WI38 (cell line): ENCODE results near the gene ZBTB7A.
"Not testable (repeated sequence)": the region's sequence is repeated elsewhere in the genome, so short reads cannot be mapped to it uniquely, and the experiment has no call there.

ENCODE experiments used
- H3K4me3 ChIP-seq: 2 replicates; pipeline ENCODE4 v1.5.1; 2011; ENCODE audit warnings: low read depth, mild to moderate bottlenecking, control low read depth, low read length
- TF ChIP-seq, protein P1 (sequence below): IDR thresholded peaks from 2 replicates; pipeline ENCODE4 v1.5.1; 2012; ENCODE audit warnings: low read depth, mild to moderate bottlenecking, control low read depth, low read length

ZBTB7A gene

DNA sequence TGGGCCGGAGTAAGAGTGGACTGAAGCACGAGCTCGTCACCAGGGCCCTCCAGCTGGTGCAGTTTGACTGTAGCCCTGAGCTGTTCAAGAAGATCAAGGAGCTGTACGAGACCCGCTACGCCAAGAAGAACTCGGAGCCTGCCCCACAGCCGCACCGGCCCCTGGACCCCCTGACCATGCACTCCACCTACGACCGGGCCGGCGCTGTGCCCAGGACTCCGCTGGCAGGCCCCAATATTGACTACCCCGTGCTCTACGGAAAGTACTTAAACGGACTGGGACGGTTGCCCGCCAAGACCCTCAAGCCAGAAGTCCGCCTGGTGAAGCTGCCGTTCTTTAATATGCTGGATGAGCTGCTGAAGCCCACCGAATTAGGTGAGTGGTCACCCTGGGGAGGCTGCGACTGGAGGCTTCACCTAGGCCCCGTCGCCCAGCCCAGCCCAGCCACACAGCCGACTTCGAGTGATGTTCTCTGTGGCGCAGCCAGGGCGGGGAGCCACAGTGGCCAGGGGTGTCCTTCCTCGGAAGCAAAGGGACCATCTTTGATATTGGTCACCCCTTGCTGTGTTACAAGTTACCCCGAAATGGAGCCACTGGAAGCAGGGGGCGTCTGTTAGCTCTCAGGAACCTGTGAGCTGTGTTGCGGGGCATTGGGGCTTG is 53.6 kb downstream of the ZBTB7A start:
- TF ChIP-seq, protein P1, sequence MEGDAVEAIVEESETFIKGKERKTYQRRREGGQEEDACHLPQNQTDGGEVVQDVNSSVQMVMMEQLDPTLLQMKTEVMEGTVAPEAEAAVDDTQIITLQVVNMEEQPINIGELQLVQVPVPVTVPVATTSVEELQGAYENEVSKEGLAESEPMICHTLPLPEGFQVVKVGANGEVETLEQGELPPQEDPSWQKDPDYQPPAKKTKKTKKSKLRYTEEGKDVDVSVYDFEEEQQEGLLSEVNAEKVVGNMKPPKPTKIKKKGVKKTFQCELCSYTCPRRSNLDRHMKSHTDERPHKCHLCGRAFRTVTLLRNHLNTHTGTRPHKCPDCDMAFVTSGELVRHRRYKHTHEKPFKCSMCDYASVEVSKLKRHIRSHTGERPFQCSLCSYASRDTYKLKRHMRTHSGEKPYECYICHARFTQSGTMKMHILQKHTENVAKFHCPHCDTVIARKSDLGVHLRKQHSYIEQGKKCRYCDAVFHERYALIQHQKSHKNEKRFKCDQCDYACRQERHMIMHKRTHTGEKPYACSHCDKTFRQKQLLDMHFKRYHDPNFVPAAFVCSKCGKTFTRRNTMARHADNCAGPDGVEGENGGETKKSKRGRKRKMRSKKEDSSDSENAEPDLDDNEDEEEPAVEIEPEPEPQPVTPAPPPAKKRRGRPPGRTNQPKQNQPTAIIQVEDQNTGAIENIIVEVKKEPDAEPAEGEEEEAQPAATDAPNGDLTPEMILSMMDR = no peak
- H3K4me3 ChIP-seq = no peak overlapping the region

DNA sequence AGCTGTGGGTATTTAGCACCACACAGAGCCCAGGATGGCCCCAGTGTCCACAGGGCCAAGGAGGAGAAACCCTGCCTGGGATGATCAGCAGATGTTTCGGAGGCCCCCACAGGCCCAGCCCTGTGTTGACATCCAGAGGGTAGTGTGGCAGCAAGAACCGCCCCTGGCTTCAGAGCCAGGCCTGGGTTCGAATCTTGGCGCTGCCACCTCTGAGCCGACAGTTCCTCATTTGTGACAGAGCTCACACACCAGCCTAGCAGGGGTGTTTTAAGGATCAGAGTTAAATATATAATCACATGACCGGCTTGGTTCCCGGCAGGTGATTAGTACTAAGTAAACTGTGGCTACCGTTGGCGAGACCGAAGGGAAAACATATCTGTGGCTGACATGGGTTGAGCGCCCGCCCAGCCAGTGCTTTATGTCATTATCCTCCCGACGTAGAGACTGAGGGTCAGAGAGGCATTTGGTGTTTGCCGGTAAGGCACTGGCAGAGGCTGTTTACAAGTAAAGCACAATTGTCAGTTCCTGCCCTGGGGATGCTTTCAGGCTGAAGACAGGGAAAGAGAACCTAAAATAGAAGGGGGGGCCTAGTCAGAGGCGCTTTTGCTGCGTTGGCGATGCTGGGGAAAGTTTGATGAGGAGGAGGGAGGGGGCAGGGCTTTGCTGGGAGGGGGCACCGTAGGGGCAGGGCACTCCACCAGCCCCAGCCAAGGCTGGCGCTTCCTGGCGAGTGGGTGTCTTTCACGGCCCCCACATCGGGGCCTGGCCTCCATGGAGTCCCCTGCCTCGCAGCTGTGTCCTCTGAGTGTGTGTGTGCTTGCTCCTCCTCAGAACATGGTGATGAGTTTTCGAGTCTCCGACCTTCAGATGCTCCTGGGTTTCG is 54.4 kb downstream of the ZBTB7A start:
- TF ChIP-seq, protein P1 = no peak
- H3K4me3 ChIP-seq = no peak overlapping the region

DNA sequence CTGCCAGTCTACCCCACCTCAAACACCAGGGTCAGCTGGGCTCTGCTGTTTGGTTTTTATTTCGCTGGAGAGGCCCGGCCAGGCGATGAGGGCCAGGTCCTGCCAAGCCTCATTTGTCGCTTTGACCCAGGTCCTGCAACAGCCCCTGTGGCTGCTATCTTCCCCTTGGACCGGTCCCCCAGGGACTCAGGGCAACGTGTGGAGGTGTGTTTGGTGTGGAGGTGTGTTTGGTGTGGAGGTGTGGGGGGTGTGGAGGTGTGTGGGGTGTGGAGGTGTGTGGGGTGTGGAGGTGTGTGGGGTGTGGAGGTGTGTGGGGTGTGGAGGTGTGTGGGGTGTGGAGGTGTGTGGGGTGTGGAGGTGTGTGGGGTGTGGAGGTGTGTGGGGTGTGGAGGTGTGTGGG is 55.3 kb downstream of the ZBTB7A start:
- not testable (repeated sequence) for H3K4me3 ChIP-seq

DNA sequence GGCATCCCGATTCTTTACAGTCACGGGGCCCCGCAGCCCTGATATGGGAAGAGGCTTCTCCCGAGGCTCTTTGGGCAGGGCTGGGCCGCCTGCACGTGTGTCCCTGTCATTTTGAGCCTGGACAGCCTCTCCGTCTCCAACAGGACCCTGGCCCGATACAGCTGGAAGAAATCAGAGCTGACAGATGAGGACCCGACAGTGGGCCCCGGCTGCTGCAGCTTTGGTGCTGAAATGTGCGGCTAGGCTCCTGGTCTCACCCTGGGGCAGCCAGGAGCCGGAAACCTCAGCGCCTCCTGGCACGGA is 55.9 kb downstream of the ZBTB7A start:
- no peak overlapping the region for H3K4me3 ChIP-seq
- TF ChIP-seq, protein P1 = no peak

DNA sequence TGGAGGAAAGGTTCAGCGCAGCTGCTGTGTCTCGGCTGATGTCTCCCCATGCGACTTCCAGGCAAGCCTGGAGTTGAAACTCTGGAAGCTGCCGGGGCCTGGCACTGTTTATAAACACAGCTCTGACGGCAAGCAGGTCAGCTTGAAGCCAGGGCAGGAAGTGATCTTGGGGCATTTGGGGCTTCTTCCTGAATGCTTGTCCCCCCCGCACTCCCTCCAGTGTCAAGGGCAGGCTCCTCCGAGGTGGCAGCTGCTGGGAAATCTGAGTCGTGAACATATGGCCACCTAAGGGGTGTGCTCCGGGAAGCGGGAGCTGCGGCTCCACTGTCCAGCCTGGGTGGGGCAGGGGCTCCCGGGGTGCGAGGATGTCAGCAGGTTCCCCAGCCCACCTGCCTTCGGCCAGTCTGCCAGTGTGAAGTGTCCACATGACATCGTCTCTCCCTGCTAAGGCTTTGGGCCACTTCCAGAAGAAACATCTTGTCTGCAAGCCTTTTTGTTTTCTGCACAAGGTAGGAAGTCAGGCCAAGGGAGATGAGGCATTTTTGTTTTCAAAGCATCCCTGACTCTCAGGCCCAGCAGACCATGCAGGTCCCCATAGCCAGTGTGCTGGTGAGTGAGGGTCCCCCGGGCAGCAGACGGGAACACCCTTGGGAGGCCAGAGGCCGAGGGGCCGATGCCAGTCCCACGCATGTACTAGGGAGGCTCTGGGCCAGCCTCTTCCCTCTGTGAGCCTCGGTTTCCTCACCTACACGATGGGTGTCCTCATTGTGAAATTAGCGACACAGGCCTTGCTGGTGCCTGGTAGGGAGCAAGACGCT is 56.5 kb downstream of the ZBTB7A start:
- TF ChIP-seq, protein P1 = no peak
- peak overlapping the region; percentile 30 for H3K4me3 ChIP-seq

DNA sequence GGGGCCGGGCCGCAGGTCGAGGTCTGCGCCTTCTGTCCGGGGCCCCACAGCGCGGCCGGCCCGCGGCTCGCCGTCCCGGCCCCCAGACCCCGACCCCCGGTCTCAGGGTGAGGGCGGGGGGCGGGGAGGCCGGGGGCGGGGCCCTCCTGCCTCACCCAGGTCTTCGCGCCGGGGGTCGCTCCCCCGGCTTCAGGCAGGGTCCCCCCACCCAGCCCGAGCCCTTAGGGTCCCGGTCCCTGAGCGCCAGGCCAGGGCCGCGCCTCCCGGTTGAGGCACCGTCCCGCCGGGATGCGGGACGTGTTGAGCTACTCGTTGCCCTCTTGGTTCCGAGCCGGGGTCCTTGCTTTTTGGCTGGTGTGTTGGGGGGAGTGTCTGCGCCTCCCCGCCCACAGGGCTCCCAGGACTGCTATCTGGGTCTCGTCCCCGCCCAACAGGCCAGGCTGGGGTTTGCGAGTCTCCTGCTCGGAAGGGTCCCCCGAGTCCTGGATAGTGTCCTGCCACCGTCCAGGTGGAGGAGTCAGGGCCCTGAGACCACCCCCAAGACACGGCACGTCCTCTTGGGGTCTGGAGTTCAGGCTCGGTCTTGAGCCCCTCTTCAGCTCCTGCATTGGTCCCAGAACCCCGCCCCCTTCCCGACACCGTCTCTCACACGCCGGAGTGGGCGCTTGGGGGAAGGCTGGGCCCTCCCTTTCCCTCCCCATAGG is 58.7 kb downstream of the ZBTB7A start:
- H3K4me3 ChIP-seq = peak overlapping the region; percentile 93
- TF ChIP-seq, protein P1 = no peak

DNA sequence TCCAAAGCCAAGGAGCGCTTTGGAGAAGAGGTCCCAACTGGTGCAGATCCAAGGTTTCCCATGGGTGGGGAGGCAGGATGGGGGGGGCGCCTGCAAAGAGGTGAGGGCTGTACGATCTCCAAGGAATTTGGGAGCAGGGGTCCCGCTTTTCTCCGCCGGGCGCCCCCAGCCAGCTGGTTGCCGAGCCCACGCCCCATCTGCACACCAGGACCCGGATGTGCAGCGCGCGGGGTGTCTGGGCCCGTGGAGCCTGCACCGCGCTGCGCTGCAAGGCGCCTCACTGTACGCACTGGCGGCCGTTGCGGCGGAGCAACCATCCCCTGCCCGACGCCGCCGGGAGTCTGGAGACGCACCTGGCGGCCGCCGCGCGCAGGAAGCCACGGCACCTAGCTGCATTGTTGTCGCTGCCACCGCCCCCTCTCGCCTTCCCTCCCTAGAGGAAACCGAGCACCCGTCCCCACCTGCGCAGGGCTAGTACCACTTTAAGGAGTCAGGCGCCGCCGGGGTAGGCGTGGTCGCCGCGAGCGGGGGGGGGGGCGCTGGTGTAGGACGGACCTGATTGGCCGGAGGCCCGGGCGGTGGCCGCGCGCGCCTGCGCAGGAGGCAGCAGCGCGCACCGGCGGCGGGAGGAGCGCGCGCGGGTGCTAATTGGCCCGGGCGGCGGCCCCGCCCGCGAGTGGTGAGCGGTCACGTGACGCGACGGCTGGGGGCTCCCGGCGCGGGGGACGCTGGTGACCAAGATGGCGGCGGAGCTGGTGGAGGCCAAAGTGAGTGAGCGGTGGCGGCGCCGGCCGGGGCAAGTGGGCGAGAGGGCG is 59.5 kb downstream of the ZBTB7A start, which contains the start of gene PIAS4:
Gene PIAS4 (plus strand): TSS at position 716 of the 815 bp plus-strand sequence. CDS start 25 bp downstream, at position 741.
- peak within 1 kb of the TSS; percentile 93 for H3K4me3 ChIP-seq

DNA sequence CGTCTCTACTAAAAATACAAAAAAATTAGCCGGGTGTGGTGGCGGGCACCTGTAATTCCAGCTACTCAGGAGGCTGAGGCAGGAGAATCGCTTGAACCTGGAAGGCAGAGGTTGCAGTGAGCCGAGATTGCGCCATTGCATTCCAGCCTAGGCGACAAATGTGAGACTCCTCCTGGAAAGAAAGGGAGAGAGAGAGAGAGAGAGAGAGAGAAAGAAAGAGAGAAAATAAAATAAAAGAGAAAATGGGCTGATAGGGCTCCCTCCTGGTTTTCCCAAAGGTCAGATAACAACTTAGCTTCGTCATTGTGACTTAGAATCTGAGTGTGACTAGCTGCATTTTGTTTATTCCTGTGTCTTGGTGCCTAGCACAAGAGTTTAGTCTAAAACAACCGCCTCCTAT is 61.3 kb downstream of the ZBTB7A start:
- not testable (repeated sequence) for H3K4me3 ChIP-seq

More for the DNA sequence above, 59.5 kb downstream of the ZBTB7A start, which contains the start of gene PIAS4:
- TF ChIP-seq, protein P1 = no peak

DNA sequence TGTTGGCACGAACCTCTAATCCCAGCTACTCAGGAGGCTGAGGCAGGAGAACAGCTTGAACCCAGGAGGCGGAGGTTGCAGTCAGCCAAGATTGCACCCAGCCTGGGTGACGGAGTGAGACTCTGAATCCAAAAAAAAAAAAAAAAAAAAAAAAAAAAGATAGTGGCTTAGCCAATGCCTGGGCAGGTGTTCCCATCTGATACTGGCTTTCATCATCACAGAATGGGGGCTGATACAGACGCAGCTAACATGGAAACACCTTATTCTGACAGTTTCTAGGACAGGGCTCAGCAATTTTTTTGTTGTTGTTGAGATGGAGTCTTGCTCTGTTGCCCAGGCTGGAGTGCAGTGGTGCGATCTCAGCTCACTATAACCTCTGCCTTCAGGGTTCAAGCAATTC is 65.9 kb downstream of the ZBTB7A start:
- not testable (repeated sequence) for H3K4me3 ChIP-seq

DNA sequence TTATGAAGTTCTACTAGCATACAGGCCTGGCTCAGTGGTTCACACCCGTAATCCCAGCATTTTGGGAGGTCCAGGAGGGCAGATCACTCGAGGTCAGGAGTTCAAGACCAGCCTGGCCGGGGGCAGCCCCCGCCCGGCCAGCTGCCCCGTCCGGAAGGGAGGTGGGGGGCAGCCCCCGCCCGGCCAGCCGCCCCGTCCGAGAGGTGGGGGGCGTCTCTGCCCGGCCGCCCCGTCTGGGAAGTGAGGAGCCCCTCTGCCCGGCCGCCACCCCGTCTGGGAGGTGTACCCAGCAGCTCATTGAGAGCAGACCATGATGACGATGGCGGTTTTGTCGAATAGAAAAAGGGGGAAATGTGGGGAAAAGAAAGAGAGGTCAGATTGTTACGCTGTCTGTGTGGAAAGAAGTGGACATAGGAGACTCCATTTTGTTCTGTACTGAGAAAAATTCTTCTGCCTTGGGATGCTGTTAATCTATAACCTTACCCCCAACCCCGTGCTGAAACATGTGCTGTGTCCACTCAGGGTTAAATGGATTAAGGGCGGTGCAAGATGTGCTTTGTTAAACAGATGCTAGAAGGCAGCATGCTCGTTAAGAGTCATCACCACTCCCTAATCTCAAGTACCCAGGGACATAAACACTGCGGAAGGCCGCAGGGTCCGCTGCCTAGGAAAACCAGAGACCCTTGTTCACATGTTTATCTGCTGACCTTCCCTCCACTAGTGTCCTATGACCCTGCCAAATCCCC is 67.9 kb downstream of the ZBTB7A start:
- H3K4me3 ChIP-seq = not testable (repeated sequence)
